Ammon's horn (tissue), 1 donor: ENCODE data around the gene FAF1.

Experiments
- DNase-seq: peaks from one replicate; pipeline ENCODE4 v3.0.0-alpha.2; 2016; ENCODE audit warnings: low spot score

FAF1 gene

GRCh38 chr1:50633465-50633864, 326.6 kb downstream of the FAF1 start:
- peak; percentile 23 for DNase-seq

- DNase-seq = no peak
These were observed 328.9 kb downstream of the FAF1 start for GRCh38 chr1:50631161-50631560.

DNA sequence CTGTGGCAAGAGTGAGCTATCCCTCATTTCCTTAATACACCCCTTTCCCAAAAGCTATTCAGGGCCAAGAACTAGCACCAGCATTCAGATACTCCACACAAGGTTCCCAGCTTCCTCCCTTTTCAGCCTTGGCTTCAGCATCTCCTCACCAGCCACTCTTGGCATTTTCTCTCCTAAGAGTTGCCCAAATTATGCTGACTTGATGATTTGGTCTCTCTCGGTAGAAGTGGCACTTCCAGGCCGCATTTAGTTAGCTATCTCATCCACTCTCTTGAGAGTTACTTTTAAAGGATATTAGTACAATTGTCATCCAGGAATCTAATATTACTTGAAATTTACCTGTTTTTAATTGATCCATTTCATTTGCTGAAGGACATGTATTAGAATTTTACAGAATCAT, 337.8 kb downstream of the FAF1 start:
- no peak for DNase-seq

- peak; percentile 15 for DNase-seq
These were observed 339.3 kb downstream of the FAF1 start for GRCh38 chr1:50620680-50621329.

DNA sequence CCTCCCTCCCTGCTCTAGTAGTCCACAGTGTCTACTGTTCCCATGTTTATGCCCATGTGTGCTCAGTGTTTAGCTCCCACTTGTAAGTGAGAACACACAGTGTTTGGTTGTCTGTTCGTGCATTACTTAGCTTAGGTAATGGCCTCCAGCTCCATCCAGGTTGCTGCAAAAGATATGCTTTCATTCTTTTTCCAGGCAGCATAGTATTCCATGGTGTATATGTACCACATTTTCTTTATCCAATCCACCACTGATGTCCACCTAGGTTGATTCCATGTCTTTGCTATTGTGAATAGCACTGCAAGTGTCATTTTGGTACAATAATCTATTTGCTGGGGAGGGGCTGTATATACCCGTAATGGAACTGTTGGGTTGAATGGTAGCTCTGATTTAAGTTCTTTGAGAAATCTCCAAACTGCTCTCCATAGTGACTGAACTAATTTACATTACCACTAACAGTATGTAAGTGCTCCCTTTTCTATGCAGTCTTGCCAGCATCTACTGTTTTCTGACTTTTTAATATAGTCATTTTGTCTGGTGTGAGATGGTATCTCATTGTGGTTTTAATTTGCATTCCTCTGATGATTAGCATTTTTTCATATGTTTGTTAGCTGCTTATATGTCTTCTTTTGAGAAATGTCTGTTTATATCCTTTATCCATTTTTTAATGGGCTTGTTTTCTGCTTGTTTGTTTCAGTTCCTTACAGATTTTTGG, 344.9 kb downstream of the FAF1 start:
- no peak for DNase-seq

DNA sequence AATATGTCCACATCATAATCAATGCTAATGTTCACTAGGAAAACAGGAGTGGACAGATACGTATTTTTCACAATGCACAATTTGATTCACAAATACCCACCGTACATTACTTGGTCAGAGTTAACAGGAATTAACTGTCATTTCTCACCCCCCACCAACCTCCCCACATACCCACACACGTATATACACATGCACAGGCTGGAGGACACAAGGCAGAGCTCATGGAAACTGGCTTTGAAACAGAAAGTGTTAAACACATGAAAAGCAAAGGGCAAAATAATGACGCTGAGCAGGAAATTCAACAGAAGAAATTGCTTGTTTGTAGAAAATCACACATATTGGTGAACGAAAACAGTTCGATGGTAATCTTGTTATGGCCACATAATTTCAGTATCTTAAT, 348.4 kb downstream of the FAF1 start:
- no peak for DNase-seq

DNA sequence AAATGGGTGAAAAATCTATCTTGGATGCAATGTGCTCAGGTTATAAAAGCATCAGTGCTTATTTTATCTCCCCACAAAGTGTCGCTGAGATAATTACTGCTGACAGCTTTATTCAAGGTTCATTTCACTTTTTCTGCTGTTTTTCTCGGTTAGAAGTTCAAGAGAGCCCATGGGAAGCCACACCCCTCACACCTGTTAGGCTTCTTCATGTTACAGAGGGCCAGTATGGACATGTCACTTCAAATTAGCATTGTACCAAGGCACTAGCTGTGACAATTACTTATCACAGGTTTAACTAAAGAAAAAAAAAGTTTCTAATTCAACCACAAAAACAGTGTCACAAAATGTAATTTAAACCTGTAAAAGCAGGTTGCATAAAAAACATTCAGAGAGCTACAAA, 349.5 kb downstream of the FAF1 start:
- no peak for DNase-seq

- DNase-seq = no peak
These were observed 350.6 kb downstream of the FAF1 start for GRCh38 chr1:50609508-50609907.

GRCh38 chr1:50605186-50605875, 354.7 kb downstream of the FAF1 start:
- DNase-seq = peak; percentile 20

GRCh38 chr1:50604580-50604979, 355.5 kb downstream of the FAF1 start:
- DNase-seq = no peak

DNA sequence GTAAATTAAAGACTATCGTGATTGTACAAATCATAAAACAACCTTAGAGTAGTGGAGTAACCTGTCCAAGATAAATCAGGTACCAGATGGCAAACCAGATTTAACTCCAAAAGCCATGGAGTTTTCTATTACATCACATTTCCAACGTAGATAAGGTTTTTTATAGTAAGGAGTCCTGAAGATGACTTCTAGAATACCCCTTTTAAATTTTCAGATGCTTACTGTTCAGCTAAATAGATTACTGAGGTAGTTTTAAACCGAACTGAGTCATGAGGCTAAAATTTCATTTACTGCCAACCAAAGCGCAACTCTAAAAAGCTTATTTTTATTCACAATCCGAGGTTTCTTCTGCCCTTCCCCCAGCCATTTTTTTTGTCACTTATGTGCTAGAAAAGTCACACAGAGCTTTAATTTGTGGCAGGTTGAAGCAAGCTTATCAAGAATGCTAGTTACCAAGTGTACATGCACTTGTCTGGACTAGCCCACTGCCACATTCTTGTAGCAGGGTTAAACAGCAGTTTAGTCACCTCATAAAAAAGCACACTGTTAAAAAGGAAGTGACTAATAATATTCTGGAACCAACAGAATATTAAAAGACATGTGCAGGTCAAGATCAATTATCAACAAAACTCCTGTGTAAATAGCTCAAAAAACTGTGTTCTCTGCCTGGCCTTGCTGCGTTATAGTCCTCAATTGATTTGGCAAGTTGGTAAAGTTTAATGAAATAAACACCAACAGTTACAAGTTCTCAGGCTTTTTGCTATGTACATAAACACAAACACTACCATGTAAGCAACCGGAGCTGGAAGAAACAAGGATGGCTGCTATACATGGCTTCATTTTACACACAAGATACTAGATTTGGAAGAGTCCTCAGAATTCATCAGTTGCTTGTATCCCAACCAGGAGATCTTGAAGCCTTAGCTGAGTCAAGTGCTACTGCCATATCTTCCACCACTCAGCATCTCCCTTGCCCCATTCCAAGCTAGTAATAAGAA, 356.5 kb downstream of the FAF1 start:
- DNase-seq = no peak

- DNase-seq = no peak
These were observed 360.5 kb downstream of the FAF1 start for GRCh38 chr1:50599546-50599945.

GRCh38 chr1:50595874-50596273, 364.2 kb downstream of the FAF1 start:
- no peak for DNase-seq

- DNase-seq = no peak
These were observed 366.6 kb downstream of the FAF1 start for GRCh38 chr1:50593515-50593914.

DNA sequence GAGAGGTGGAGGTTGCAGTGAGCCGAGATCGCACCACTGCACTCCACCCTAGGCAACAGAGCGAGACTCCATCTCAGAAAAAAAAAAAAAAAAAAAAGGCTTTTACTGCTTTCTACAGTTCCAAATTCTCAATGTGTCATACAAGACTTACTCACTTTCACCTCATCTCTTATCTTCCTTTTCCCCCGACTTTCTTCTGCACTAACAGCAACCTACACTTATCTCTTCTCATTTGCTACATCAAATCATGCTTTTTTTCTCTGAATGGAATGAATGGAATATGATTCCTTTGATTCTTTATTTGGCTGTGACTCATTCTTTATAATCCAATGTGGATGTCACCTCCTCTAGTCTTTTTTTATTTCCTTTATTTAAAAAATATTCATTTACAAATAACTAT, 368.5 kb downstream of the FAF1 start:
- no peak for DNase-seq

DNA sequence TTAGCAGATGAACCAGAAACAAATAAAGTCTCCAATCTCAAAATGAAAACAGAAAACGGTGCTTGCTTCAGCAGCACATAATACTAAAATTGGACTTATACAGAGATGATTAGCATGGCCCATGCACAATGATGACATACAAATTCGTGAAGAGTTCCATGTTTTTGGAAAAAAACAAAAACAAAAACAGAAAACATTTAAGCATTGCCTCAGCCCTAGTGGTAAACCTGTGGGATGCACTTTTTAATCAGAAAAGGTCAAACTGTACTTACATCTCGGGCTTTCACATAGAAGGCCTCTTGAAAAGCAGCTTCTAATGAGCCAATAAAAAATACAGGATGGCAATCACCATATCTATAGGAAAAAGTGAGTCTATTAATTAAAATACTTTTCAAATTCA, 377.7 kb downstream of the FAF1 start:
- DNase-seq = no peak

DNA sequence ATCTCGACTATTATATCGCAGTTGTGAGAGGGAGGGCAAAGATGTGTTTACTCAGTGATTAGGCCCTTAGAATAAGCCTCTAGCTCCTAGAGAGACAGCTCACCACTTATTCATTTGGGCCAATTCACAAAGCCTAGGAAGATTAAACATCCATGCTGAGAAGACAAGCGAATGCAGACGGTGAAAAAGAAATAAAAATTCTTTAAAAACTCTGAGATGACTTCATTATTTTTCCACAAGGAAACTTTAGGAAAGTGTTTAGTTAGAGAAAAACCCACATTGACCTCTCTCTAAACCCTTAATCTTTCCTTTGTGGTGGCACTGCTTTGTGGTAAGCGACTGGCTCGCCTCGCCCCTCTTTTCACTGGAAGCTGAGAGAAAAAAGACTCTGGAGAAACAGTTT, 390.0 kb downstream of the FAF1 start:
- DNase-seq = no peak

DNA sequence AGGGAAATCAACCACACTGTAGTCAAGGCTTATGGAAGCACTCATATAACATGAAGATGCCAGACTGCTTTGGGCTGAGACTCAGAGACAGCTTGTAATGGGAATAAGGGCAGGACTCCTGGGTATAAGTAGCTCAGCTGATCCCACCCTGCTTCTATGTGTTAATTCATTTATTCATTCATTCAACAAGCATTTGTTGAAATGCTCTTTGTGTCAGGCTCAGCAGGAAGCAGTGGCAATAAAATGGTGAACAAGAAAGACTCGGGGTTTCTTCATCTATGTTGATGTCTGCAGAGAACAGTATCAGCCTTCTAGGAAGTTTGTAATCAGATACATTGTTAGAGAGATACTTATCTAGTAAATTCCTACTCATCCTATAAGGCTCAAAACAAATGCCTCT, 391.3 kb downstream of the FAF1 start:
- DNase-seq = no peak

DNA sequence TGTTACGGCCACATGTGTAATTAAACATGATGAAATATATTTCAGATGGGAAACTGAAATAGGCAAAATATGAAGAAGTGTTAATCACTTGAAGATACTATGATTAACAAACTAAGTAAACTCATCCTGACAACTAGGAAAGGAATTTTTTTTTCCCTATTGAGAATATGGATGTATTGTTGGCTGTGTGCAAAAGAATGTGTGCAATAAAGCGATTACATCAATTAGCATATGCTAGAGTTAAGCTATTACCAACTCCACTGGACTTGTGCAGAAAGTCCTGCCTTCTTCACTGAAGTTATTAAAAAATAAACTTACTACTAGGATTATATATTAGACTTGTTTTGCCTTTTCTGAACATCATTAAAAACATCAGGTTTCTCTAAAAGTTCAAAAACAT, 393.7 kb downstream of the FAF1 start:
- DNase-seq = no peak

DNA sequence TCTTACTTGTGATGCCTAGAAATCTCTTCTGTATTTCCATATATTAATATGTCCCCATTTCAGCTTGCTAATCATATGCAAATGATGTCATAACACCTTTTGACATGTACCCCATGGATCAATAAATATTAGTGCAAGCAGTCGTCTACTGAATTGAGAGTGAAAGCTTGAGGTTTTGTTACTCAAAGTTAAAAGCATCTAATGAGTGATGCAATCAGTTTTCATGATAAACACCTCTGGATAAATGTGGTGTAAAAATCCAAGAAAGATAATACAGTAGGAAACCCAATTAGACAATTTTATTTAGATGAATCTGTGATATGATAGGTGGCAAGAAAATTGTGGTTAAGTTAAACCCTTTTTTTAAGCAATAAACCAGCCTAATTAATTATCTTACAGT, 395.6 kb downstream of the FAF1 start:
- DNase-seq = no peak

GRCh38 chr1:50562106-50562505, 398.0 kb downstream of the FAF1 start:
- DNase-seq = no peak

DNA sequence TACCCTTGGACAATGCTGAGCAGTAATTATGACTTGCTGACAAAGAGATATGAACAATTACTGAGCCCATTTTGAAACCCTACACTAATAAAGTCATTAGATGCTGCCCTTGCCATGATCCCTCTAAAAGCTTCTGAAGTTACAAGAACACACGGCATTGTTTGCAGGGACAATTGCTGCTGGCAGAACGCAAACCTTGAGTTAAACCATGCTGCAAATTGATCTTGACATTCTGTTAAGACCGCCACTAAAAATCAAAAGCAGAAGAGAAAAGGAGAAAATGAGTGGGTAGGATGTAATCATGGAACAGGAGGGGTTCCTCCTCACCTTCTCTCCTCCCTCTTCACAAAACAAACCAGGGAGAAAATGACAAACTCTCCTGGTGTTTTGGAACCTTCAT, 400.6 kb downstream of the FAF1 start:
- no peak for DNase-seq
